ENCODE data around the gene PPP2R3B.

DNA sequence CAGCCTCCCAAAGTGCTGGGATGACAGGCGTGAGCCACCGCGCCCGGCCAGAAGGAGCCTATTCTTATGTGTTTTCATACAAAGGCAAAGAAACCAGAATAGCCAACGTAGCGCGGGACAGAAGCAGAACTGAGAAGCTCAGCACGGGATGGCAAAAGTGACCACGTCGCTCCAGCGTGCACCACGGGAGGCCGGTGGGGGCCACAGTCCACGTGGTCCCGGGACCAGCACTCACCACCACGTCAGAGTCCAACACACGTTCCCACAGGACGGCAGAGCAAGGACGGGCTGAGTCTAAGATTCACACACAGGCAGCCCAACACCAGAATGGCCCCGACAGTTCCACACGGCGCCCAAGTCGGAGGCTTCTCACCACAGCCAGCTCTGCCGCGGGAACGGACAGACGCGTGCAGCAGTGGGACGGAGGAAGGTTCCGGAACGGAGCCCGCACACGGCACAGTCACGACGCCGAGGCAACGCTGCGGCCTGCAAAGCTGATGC lies 49.3 kb downstream of the PPP2R3B start:
- TF ChIP-seq CTCF (IDR thresholded peaks at IDR 0.05; ENCODE audit: low read depth, low read length, poor library complexity, severe bottlenecking) (no peak), EZH2phosphoT487 (IDR thresholded peaks at IDR 0.05; ENCODE audit: borderline replicate concordance, low read length) (no peak)

All from DOHH2 (cell line).